Lower leg skin (tissue), 3 donors: Measurements from ENCODE around the gene OR1N2.
"Not testable (repeated sequence)": the region's sequence is repeated elsewhere in the genome, so short reads cannot be mapped to it uniquely, and the experiment has no call there.

Experiments used
- CTCF ChIP-seq, 3 donors: fragments of 450-650 bp; IDR thresholded peaks; one replicate each; pipeline ENCODE4 v1.5.1; 2016; ENCODE audit warnings: antibody characterized with exemption in 3 of 3, mild to moderate bottlenecking in 3 of 3, moderate library complexity in 2 of 3
- POLR2A ChIP-seq, 2 donors: fragments of 450-650 bp; IDR thresholded peaks; one replicate each; pipeline ENCODE4 v1.6.1; 2016 to 2017; ENCODE audit warnings: antibody characterized with exemption in 2 of 2, mild to moderate bottlenecking in 1 of 2, moderate library complexity in 1 of 2

GRCh38 chr9:122583284-122583683 is 30.4 kb downstream of the OR1N2 start, which contains the start of gene OR1L8:
- not testable (repeated sequence) for TF ChIP-seq CTCF, POLR2A (IDR thresholded peaks at IDR 0.05)
